Uterus (tissue), 4 donors: ENCODE measurements around the gene SOX1. TPM values are rescaled to one million over a fixed set of nuclear protein-coding genes. Genes with fewer than 3 reads are reported as not detected.

Experiments used
- DNase-seq, 2 donors: peaks; one replicate each; pipeline ENCODE4 v3.0.0-alpha.2; 2019 to 2020
- H3K27ac ChIP-seq, 2 donors: fragments of 200-600 bp; sonication (generic); 1 replicate in 1 of 2; 2 replicates in 1 of 2; pipeline ENCODE4 v1.5.1; 2016 to 2018
- H3K27me3 ChIP-seq, 2 donors: fragments of 200-600 bp; sonication (generic); one replicate each; pipeline ENCODE4 v1.5.1; 2018 to 2019; ENCODE audit warnings: control low read depth in 1 of 2
- H3K36me3 ChIP-seq, 2 donors: fragments of 200-600 bp; sonication (generic); one replicate each; pipeline ENCODE4 v1.5.1; 2019; ENCODE audit warnings: control low read depth in 1 of 2
- H3K4me1 ChIP-seq, 2 donors: fragments of 200-600 bp; sonication (generic); one replicate each; pipeline ENCODE4 v1.5.1; 2018 to 2019; ENCODE audit warnings: control low read depth in 1 of 2
- H3K4me3 ChIP-seq, 2 donors: fragments of 200-600 bp; sonication (generic); 1 replicate in 1 of 2; 2 replicates in 1 of 2; pipeline ENCODE4 v1.5.1; 2018 to 2019; ENCODE audit warnings: mild to moderate bottlenecking in 1 of 2
- H3K9me3 ChIP-seq, 2 donors: fragments of 200-600 bp; sonication (generic); one replicate each; pipeline ENCODE4 v1.5.1; 2019; ENCODE audit warnings: control low read depth in 1 of 2
- POLR2A ChIP-seq, 2 donors: fragments of 450-650 bp; IDR thresholded peaks; one replicate each; pipeline ENCODE4 v1.6.1; 2016; ENCODE audit warnings: antibody characterized with exemption in 2 of 2, mild to moderate bottlenecking in 1 of 2, moderate library complexity in 1 of 2
- intact Hi-C: fragments of 100-400 bp; cut with DNase I; formaldehyde crosslinking; loops from one replicate; pipeline ENCODE4 v1.15.1; 2023; ENCODE audit warnings: low total_unique reads
- total RNA-seq, 4 donors: library from RNA; depleted of rRNA in 3 of 4; stranded (reverse); fragments of >200 nt in 3 of 4; gene quantifications; one replicate each; pipeline versions ENCODE4 v1.1.0 to v1.2.4, GENCODE V29; 2014 to 2023
- TF ChIP-seq, protein P1 (sequence below), 4 experiments: fragments of 200-600 bp in 2 of 4; fragments of 450-650 bp in 2 of 4; sonication (generic) in 2 of 4; IDR thresholded peaks; one replicate each; pipeline ENCODE4 v1.5.1; 2016 to 2019; ENCODE audit warnings: antibody characterized with exemption in 4 of 4, mild to moderate bottlenecking in 2 of 4, moderate library complexity in 1 of 4
- donor health status: DM: yes; HTN: yes; CAD: no.

Gene SOX1
- total RNA-seq, 4 donors from 2014 or later, result not detected

DNA sequence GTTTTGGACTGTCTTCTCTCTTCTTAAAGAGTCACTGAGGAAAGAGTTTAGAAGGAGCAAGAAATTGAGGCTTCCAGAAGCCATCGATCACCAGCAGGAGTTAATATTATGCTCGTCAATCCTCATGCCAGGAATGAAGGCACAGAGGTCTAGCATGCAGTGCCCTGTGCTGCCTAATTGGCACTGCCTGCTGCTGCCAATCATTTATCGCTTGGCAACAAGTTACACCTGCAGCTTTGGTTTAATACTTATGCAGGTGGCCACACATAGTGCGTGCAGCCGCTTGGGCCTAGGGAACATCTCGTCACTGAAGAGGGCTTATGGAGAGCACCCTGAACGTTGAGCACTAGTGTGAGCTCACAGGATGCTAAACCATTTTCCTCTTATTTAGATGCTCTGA lies 2.7 kb upstream of the SOX1 start:
- no peaks in the 10 kb centered on the region for H3K9me3 ChIP-seq
- intact Hi-C loops, result no loop called here
- H3K27me3 ChIP-seq, result peaks cover 0 to 50% of the 10 kb centered on the region in 2 donors
- TF ChIP-seq, protein P1, sequence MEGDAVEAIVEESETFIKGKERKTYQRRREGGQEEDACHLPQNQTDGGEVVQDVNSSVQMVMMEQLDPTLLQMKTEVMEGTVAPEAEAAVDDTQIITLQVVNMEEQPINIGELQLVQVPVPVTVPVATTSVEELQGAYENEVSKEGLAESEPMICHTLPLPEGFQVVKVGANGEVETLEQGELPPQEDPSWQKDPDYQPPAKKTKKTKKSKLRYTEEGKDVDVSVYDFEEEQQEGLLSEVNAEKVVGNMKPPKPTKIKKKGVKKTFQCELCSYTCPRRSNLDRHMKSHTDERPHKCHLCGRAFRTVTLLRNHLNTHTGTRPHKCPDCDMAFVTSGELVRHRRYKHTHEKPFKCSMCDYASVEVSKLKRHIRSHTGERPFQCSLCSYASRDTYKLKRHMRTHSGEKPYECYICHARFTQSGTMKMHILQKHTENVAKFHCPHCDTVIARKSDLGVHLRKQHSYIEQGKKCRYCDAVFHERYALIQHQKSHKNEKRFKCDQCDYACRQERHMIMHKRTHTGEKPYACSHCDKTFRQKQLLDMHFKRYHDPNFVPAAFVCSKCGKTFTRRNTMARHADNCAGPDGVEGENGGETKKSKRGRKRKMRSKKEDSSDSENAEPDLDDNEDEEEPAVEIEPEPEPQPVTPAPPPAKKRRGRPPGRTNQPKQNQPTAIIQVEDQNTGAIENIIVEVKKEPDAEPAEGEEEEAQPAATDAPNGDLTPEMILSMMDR (IDR thresholded peaks at IDR 0.05), result no peak
- TF ChIP-seq POLR2A (IDR thresholded peaks at IDR 0.05), result no peak
- H3K4me1 ChIP-seq, result peaks cover 0 to 9% of the 10 kb centered on the region in 2 donors
- DNase-seq, result no peak
- H3K27ac ChIP-seq, result no peak overlapping the region
- no peaks in the 10 kb centered on the region for H3K36me3 ChIP-seq
- no peak overlapping the region for H3K4me3 ChIP-seq

DNA sequence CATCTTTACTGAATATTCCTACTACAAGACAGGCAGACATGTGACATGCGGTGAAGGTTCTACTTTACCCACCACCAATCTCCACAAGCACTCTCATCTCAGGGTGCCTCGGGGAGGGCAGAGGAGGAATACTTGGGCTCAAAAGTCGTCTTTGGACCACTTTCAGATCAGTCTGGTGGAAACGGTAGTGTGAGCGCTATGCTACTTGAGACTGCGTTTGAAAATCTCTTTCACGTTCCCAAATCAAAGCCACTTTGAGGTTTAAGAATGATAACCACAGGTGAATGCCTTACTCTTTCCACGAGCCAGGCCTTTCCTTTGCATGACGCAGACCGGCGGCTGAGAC lies 1.5 kb upstream of the SOX1 start:
- DNase-seq, result no peak
- H3K27me3 ChIP-seq, result peaks cover 0 to 51% of the 10 kb centered on the region in 2 donors
- H3K27ac ChIP-seq, result no peak overlapping the region
- intact Hi-C loops, result no loop called here
- no peak overlapping the region for H3K4me3 ChIP-seq
- peaks cover 0 to 9% of the 10 kb centered on the region in 2 donors for H3K4me1 ChIP-seq
- H3K36me3 ChIP-seq, result no peaks in the 10 kb centered on the region
- TF ChIP-seq, protein P1 (IDR thresholded peaks at IDR 0.05), result no peak
- no peak for TF ChIP-seq POLR2A (IDR thresholded peaks at IDR 0.05)
- H3K9me3 ChIP-seq, result no peaks in the 10 kb centered on the region

DNA sequence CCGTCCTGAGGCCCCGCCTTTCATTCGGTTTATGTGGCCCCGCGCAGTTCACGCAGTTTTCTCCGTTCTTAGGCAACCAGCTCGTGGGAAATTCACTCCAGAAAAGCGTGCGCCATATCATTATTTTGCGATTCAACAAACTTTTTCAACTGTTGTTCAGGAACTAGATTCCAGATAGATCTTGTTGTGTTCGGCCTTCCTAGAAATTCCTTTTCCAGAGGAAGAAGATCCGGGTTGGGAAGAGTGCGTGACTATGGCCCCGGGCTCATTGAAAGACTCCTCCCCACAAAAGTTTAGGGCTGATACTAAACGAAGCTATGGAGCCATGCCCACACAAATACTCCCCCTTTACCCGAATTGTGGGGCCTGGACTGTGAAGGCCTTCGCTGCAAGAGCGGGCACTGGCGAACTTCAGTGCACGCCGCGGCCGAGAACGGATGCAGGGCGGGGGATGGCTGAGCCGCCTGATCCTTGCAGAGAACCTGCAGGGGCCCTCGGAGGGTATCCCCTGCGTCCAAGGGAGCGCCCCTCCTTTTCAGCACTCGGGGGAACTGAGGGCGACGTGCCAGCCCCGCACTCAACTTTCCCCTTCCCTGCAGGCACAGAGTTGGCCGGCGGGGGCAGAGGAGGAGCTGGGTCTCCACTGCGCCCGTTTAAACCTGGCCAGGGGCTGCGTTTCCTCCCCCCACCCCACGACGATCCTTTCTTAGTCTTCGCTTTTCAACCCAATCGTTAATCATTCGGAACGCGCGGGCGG lies 904 bp upstream of the SOX1 start:
- H3K27ac ChIP-seq, result no peak overlapping the region
- no peak for DNase-seq
- H3K9me3 ChIP-seq, result no peaks in the 10 kb centered on the region
- H3K4me3 ChIP-seq, result no peak overlapping the region
- intact Hi-C loops, result no loop called here
- H3K4me1 ChIP-seq, result peaks cover 0 to 9% of the 10 kb centered on the region in 2 donors
- peaks cover 0 to 51% of the 10 kb centered on the region in 2 donors for H3K27me3 ChIP-seq
- H3K36me3 ChIP-seq, result no peaks in the 10 kb centered on the region
- TF ChIP-seq, protein P1 (IDR thresholded peaks at IDR 0.05), result no peak
- TF ChIP-seq POLR2A (IDR thresholded peaks at IDR 0.05), result no peak

DNA sequence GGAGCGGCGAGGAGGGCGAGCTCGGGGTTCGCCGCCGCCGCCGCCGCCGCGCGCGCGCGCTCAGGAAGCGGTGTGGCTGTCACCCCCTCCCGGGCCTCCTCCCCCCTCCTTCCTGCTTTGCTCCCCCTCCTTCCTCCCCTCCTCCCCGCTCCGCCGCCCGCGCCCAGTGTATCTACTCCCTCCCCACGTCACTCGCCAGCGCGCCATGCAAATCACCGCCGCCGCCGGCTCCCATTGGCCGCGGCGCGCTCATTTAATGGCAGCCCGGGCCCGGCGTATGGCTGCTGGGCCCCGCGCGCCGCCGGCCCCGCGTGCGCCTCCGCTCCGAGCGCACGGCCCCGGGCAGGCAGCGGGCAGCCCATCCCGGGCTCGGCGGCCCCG lies 335 bp upstream of the SOX1 start:
- DNase-seq, result no peak
- intact Hi-C loops, result no loop called here
- H3K27ac ChIP-seq, result no peak overlapping the region
- no peak overlapping the region for H3K4me3 ChIP-seq
- TF ChIP-seq POLR2A (IDR thresholded peaks at IDR 0.05), result no peak
- TF ChIP-seq, protein P1 (IDR thresholded peaks at IDR 0.05), result no peak
- H3K4me1 ChIP-seq, result peaks cover 0 to 9% of the 10 kb centered on the region in 2 donors
- peaks cover 0 to 56% of the 10 kb centered on the region in 2 donors for H3K27me3 ChIP-seq
- no peaks in the 10 kb centered on the region for H3K9me3 ChIP-seq
- no peaks in the 10 kb centered on the region for H3K36me3 ChIP-seq

DNA sequence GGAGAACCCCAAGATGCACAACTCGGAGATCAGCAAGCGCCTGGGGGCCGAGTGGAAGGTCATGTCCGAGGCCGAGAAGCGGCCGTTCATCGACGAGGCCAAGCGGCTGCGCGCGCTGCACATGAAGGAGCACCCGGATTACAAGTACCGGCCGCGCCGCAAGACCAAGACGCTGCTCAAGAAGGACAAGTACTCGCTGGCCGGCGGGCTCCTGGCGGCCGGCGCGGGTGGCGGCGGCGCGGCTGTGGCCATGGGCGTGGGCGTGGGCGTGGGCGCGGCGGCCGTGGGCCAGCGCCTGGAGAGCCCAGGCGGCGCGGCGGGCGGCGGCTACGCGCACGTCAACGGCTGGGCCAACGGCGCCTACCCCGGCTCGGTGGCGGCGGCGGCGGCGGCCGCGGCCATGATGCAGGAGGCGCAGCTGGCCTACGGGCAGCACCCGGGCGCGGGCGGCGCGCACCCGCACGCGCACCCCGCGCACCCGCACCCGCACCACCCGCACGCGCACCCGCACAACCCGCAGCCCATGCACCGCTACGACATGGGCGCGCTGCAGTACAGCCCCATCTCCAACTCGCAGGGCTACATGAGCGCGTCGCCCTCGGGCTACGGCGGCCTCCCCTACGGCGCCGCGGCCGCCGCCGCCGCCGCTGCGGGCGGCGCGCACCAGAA lies 1.1 kb downstream of the SOX1 start:
- Histone ChIP-seq H3K4me1 (peaks cover 0 to 19% of the 10 kb centered on the region in 2 donors), H3K27ac (no peak overlapping the region), H3K9me3 (no peaks in the 10 kb centered on the region), H3K27me3 (peaks cover 0 to 65% of the 10 kb centered on the region in 2 donors), H3K36me3 (no peaks in the 10 kb centered on the region), H3K4me3 (no peak overlapping the region)
- intact Hi-C loops, result no loop called here
- TF ChIP-seq, protein P1 (IDR thresholded peaks at IDR 0.05), result no peak
- TF ChIP-seq POLR2A (IDR thresholded peaks at IDR 0.05), result no peak
- DNase-seq, result no peak
